NCI-H774 (cell line): ENCODE data around the gene MLLT6.
A peak's percentile ranks its signal among the peaks of the same experiment; 100 is the strongest.

Experiments
- DNase-seq: peaks from one replicate; lab custom pipeline; 2025; lab: John Stamatoyannopoulos, UW

MLLT6 gene

GRCh38 chr17:38674749-38675615, 30.1 kb upstream of the MLLT6 start, which contains the start of gene EPOP:
Gene EPOP (minus strand): TSS chr17:38674957. CDS start chr17:38674495, 462 bp downstream.
- DNase-seq, result peak; percentile 93

- DNase-seq, result peak; percentile 86
Observed at GRCh38 chr17:38676706-38677504, 28.2 kb upstream of the MLLT6 start.

GRCh38 chr17:38677819-38678218, 27.3 kb upstream of the MLLT6 start:
- DNase-seq, result no peak

DNA sequence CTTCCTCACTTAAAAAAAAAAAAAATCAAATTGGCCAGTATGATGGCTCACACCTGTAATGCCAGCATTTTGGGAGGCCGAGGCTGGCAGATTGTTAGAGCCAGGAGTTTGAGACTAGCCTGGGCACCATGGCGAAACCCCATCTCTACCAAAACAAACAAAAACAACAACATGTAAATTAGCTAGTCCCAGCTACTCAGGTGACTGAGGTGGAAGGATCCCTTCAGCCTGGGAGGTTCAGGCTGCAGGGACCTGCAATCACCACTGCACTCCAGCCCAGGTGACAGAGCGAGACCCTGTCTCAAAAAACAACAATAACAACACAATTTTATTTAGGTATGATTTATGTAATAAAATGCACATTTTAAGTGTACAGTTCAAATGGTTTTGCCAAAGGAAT, 24.0 kb upstream of the MLLT6 start:
- no peak for DNase-seq

DNA sequence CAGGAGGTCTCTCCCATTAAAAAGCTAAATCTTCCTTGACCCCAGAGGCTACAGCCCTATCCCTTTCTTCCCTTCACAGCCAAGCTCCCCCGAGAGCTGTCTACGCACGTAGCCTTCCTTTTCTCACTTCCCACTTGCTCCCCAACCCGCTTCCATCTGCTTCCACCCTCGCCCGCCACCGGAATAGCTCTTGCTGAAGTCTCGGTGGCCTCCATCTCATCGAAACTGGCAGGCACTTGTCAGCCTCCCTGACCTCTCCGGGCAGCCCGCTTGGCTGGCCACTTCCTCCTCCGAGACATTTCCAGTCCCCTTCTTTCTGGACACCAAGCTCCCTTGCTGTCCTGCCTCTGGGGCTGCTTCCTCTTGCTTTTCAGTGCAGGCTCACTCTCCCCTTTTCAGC, 19.6 kb upstream of the MLLT6 start:
- no peak for DNase-seq

- DNase-seq, result no peak
Observed at GRCh38 chr17:38687286-38687685, 17.8 kb upstream of the MLLT6 start.

GRCh38 chr17:38690386-38690785, 14.7 kb upstream of the MLLT6 start:
- no peak for DNase-seq

DNA sequence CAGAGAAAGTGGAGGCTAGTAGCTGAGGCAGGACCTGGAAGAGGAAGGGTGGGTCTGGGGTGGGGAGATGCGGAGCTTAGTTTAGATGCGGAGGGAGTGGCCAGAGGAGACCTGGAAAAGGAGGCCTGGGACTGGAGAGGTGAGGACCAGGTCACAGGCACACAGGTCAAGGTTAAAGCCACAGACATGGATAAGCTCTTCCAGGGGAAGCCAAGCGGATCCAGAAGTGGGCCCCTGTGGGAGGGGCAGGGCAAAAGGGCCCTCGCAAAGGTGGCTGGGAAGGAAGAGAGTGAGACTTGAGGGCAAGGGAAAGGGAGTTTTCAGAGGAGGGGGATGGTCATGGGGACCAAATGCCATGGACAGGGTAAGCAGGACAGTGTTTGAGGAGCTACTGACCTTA, 13.9 kb upstream of the MLLT6 start:
- no peak for DNase-seq

GRCh38 chr17:38693700-38694329, 11.3 kb upstream of the MLLT6 start:
- DNase-seq, result no peak

DNA sequence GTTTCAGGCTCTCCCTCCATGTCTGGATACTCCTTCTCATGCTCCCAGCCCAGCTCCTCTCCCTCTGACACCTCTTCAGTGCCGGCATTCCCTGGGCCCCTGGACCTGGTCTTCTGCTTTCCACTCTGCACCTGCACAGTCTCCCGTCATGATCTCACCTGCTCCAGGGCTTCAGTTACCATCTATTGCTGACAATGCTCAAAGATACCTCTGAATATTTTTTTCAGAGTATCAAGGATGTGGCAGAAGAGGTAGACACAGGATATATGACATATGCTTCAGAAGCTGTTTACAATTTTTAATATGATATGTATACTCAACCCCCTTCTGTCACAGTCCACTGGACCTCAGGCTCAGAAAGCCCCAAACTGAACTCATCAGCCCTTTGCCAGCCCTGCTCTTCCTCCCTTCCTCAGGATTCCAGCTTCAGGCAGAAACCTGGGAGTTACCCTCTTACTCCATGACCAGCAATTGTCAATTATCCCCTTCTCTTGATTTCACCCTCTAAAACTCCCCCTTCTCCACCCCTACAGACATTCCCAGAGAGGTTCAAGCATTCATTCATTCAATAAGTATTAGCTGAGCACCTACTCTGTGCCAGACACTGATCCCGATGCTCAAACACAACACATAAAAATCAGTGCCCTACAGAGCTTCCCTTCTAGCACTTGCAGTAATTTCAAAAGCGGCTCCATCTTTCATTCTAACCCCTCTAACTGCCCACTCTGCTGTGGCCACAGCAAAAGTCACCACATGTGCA, 7.8 kb upstream of the MLLT6 start:
- DNase-seq, result no peak

DNA sequence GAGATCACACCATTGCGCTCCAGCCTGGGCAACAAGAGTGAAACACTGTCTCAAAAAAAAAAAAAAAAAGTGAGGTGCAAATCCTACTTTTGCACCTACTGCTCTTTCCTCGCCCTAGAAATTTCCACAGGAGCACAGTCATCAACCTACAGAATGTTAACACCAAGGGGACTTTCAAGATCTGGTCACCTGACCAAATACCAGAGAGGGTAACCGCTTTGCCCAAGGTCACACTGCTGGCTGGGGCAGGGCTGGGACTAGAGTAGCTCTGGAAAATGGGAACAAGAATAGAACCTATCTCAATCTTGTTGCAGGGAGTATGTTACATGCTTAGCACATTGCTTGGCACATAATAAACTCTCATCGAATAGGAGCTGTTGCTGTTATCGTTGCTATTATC, 6.3 kb upstream of the MLLT6 start:
- DNase-seq, result no peak

DNA sequence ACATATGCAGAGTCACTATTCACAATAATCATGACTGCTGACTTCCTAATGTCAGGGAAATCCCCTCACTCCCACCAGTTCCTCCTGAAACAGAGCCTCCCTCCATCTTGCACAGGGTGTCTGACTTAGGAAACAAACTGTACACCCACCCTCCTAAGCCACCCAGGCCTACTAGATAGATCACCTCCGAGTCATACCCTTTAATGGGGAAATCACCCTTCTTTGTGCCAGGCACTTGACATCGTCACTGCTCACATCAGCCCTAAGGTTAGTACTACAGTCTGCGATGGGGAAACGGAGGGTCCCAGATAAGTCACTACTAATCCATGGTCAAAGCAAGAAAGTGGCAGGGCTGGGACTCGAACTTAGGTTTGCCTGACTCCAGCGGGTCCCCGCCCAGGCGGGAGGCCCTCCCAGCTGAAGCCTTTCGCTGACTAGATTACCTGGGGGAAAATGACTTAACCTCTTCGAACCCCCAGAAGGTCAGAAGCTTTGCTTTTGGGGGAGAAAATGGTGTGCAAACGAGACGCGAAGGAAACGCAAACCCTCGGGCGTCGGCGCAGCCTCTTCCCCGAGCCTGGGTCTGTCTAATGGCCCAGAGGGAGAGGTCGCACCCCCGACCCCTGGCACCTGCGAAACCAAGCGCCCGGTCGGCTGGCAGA, 3.4 kb upstream of the MLLT6 start:
- DNase-seq, result peak; percentile 71

DNA sequence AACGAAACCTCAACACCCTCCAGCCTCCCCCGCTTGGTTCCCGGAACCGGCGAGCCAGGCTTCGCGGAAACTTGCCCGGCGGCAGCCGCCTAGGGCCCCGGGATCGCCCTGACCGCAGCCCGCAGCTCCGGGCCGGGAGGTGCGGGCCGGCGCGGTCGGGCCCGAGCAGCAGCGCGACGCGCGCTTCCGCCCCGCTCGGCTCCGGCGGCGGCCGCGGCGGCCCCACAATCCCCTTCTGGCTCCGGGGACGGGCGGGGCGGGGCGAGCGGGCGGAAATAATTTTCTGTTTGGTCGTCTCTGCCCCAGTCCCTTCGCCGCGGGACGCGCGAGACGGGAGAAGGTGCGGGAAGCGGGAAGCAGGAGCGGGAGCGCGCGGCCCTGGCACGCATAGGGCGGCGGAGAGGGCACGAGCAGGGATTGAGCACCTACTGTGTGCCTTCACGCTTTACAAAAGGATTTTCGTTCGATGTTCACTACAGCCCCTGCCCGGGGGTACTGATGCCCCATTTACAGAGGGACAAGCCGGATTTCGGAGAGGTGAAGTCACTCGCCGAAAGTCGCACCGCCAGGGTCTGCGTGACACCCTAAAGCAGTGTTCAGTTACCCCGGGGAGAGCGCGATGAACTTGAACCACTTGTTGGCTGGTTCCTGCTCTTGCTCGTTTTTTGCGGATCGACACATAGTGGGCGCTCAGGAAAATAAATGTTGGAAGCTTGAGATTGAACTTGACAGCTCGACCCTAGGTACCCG, 2.7 kb upstream of the MLLT6 start:
- peak; percentile 94 for DNase-seq

DNA sequence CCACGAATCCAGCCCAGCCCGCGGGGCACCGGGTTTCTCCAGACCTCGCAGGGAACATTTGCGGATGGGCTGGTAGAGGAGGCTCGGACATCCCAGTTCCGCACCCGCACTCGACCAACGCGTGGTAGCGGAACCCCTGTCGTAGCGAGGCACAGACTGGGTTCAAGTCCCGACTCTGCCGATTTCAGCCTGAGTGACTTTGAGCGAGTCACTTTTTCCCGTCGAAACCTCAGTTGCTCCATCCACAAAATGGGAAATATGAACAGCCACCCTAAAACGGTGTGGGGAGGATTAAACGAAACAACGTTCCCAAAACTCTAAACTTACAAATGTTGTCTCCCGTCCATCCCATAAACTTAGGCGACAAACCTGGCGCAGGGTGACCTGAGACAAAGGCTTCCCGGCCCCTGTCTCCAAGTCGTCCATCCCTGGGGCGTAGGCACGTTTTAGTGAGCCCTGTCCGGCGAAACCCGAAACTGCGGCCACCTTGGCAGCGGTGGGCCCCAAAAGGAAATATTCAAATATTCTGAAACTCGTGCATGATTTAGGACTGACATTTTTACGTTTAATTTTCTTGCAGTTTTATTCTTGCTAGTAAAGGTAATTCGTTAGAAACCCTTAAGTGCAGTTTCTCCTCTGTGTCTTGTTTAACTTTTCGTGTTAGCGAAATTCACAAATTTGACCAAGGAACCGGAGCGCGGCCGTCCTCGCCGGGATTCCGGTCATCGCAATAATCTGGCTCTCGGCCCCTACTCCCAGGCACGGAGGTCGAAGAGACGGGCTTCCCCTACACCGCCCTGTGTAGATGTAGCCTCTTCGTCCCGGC, 1.9 kb upstream of the MLLT6 start:
- no peak for DNase-seq

- DNase-seq, result peak; percentile 99
Observed at GRCh38 chr17:38703742-38704605, 1.1 kb upstream of the MLLT6 start.

- DNase-seq, result no peak
Observed at GRCh38 chr17:38705523-38705802, 390 bp downstream of the MLLT6 start.

DNA sequence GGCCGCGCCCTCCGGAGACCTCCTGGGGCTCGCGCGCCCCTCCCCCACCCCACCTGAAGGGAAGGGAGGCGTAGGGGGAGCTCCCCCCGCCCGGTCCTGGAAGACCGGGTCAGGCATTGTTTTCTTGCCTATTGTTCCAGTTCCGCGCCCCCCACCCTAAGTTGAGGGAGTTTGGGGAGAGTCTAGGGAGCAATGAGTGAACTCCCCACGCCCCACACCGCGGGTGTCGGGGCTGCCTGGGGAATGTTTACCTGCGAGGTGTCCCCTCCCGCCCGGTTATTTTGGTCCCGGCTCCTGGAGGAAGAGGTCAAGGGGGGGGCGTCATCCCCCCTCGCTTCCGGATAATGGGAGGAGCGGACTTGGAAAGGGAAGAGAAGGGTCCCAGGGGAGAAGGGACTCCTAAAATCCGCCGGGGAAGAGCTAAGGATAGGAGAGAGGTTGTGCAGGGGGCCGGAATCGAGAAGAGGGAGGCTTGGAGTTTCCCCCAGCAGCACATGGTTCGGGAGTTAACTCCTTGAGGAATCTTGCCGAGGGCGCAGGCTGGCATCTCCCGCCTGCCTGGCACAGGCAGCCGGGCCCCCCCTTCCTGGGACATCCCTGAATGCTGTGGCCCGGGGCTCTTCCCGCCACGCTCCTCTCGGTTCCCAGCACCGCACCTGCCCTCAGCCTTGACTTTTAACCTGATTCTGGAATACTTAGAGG, 881 bp downstream of the MLLT6 start:
- DNase-seq, result peak; percentile 43

- DNase-seq, result no peak
Observed at GRCh38 chr17:38706505-38707216, 1.6 kb downstream of the MLLT6 start.
